HG02588 (cell line): ENCODE data around the gene C2CD4B.

ENCODE experiments used
- ATAC-seq: cut with Tn5 transposase; IDR thresholded peaks from one replicate; pipeline ENCODE4 v1.9.1; 2021; ENCODE audit warnings: mild to moderate bottlenecking, moderate library complexity; ENCODE audit not compliant: unreplicated experiment

Gene C2CD4B

GRCh38 chr15:62149729-62150128, 15.4 kb downstream of the C2CD4B start:
- ATAC-seq, result no peak

GRCh38 chr15:62147551-62147950, 17.5 kb downstream of the C2CD4B start:
- no peak for ATAC-seq

- ATAC-seq, result no peak
Observed at GRCh38 chr15:62147149-62147548, 17.9 kb downstream of the C2CD4B start.

- no peak for ATAC-seq
Observed at GRCh38 chr15:62145015-62145735, 19.9 kb downstream of the C2CD4B start.

- no peak for ATAC-seq
Observed at GRCh38 chr15:62142736-62143135, 22.3 kb downstream of the C2CD4B start.

- ATAC-seq, result no peak
Observed at GRCh38 chr15:62141643-62142588, 23.2 kb downstream of the C2CD4B start.

- ATAC-seq, result no peak
Observed at GRCh38 chr15:62141200-62141599, 23.9 kb downstream of the C2CD4B start.

- no peak for ATAC-seq
Observed at GRCh38 chr15:62138124-62138523, 27.0 kb downstream of the C2CD4B start.

- ATAC-seq, result no peak
Observed at GRCh38 chr15:62136911-62137865, 27.9 kb downstream of the C2CD4B start.

- no peak for ATAC-seq
Observed at GRCh38 chr15:62135532-62136134, 29.5 kb downstream of the C2CD4B start.

GRCh38 chr15:62133141-62133540, 31.9 kb downstream of the C2CD4B start:
- ATAC-seq, result no peak

- ATAC-seq, result no peak
Observed at GRCh38 chr15:62128916-62129315, 36.2 kb downstream of the C2CD4B start.

- ATAC-seq, result no peak
Observed at GRCh38 chr15:62126364-62126763, 38.7 kb downstream of the C2CD4B start.

GRCh38 chr15:62125773-62126172, 39.3 kb downstream of the C2CD4B start:
- ATAC-seq, result no peak

- ATAC-seq, result no peak
Observed at GRCh38 chr15:62124973-62125303, 40.1 kb downstream of the C2CD4B start.

GRCh38 chr15:62124176-62124972, 40.7 kb downstream of the C2CD4B start:
- no peak for ATAC-seq

- no peak for ATAC-seq
Observed at GRCh38 chr15:62122249-62122648, 42.8 kb downstream of the C2CD4B start.

GRCh38 chr15:62121273-62122015, 43.6 kb downstream of the C2CD4B start:
- ATAC-seq, result no peak

GRCh38 chr15:62120776-62121175, 44.3 kb downstream of the C2CD4B start:
- no peak for ATAC-seq
